K562 (cell line): ENCODE measurements around the gene HS3ST3B1. TPM values are rescaled to one million over a fixed set of nuclear protein-coding genes. Genes with fewer than 3 reads are reported as not detected.

Experiments used
- CBX3 ChIP-seq, 2 experiments: IDR thresholded peaks; 1 replicate in 1 of 2; 2 replicates in 1 of 2; pipeline ENCODE4 v1.6.1; 2012; ENCODE audit warnings: inconsistent platforms in 2 of 2, low read length in 2 of 2, borderline replicate concordance in 1 of 2, control low read depth in 1 of 2
- TCF7L2 ChIP-seq: fragments of 150-350 bp; IDR thresholded peaks from 2 replicates; pipeline ENCODE4 v1.6.1; 2016; ENCODE audit warnings: low read depth, mild to moderate bottlenecking, low read length, moderate library complexity
- TSHZ1 ChIP-seq: fragments of 250-450 bp; sonication (Bioruptor Pico); IDR thresholded peaks from 2 replicates; pipeline ENCODE4 v1.4.0; 2020; ENCODE audit warnings: mild to moderate bottlenecking, moderate library complexity
- ZNF511 ChIP-seq: sonication (generic); formaldehyde crosslinking; IDR thresholded peaks from 2 replicates; pipeline ENCODE4 v1.8.0; 2022; ENCODE audit warnings: mild to moderate bottlenecking, missing genetic modification reagents
- ZNF592 ChIP-seq: fragments of 450-650 bp; IDR thresholded peaks from 2 replicates; pipeline ENCODE4 v1.6.1; 2017; ENCODE audit warnings: antibody characterized with exemption, mild to moderate bottlenecking
- ZNF76 ChIP-seq: fragments of 250-450 bp; sonication (Bioruptor Pico); IDR thresholded peaks from 2 replicates; pipeline ENCODE4 v1.4.0; 2020; ENCODE audit warnings: mild to moderate bottlenecking, moderate library complexity, borderline replicate concordance
- polyA plus RNA-seq, 8 experiments: library from polyadenylated mRNA; depleted of rRNA in 4 of 8; stranded (reverse) in 5 of 8; unstranded in 3 of 8; fragments of >200 nt; fragmentation: Nextera tagmentation in 2 of 8; fragmentation: Illumina TruSeq in 1 of 8; extraction: Ambion mirVana in 2 of 8; extraction: Trizol in 1 of 8; gene quantifications; 2 replicates each; pipeline versions ENCODE4 v1.2.1 to v1.2.3, GENCODE V29; 2011 to 2014; ENCODE audit warnings: inconsistent platforms in 1 of 8, missing spikeins in 1 of 8
- total RNA-seq, 7 experiments: library from RNA; depleted of rRNA in 6 of 7; stranded (reverse); fragments of >200 nt in 6 of 7; fragmentation: Illumina TruSeq in 2 of 7; extraction: Trizol in 2 of 7; gene quantifications; 2 replicates each; pipeline versions ENCODE4 v1.2.1 to v1.2.3, GENCODE V29; 2011 to 2021; ENCODE audit warnings: low replicate concordance in 1 of 7

HS3ST3B1 gene
- total and polyA plus RNA-seq, 9 of the 15 experiments (the other 6 are each of a cell fraction or from before 2014, with no cell fraction given): 1.9 to 12.9 (median 3.7) TPM

- TF ChIP-seq ZNF592 (no peak), CBX3 (IDR thresholded peaks at IDR 0.05; ENCODE audit: borderline replicate concordance in 1 of 2, low read length in 2 of 2) (no peak), ZNF511 (no peak), ZNF76 (CRISPR knock-in tag) (no peak), TSHZ1 (CRISPR knock-in tag) (no peak), TCF7L2 (no peak)
Measured at GRCh38 chr17:14361470-14361869, 60.6 kb downstream of the HS3ST3B1 start (continued).
